ENCODE measurements around the gene C1orf185.
"Not testable (repeated sequence)": the region's sequence is repeated elsewhere in the genome, so short reads cannot be mapped to it uniquely, and the experiment has no call there.

The C1orf185 gene

GRCh38 chr1:51120629-51121028 is 18.6 kb downstream of the C1orf185 start:
- Histone ChIP-seq H3K9me3 (ENCODE audit: insufficient read depth, low read depth, low read length) (no peaks in the 10 kb centered on the region), H3K4me3 (ENCODE audit: low read length, poor library complexity, severe bottlenecking) (no peak overlapping the region)

GRCh38 chr1:51127152-51127551 is 25.1 kb downstream of the C1orf185 start:
- not testable (repeated sequence) for H2AFZ ChIP-seq (ENCODE audit: low read length)

More at GRCh38 chr1:51120629-51121028, 18.6 kb downstream of the C1orf185 start:
- no peak for TF ChIP-seq EZH2phosphoT487 (IDR thresholded peaks at IDR 0.05; ENCODE audit: borderline replicate concordance)
- H2AFZ ChIP-seq (ENCODE audit: low read length): no peak overlapping the region
- H3F3A ChIP-seq (ENCODE audit: low read depth): no peaks in the 10 kb centered on the region
- H3K79me2 ChIP-seq (ENCODE audit: insufficient read depth, low read length): no peaks in the 10 kb centered on the region
- no peaks in the 10 kb centered on the region for H3K36me3 ChIP-seq (ENCODE audit: insufficient read depth, low read length)
- no peaks in the 10 kb centered on the region for H4K20me1 ChIP-seq (ENCODE audit: insufficient read depth, low read length, poor library complexity, severe bottlenecking)
- no peak overlapping the region for H3K9ac ChIP-seq (ENCODE audit: low read depth, low read length, poor library complexity, severe bottlenecking)
- H3K4me1 ChIP-seq (ENCODE audit: insufficient read depth, low read length, poor library complexity, severe bottlenecking): no peaks in the 10 kb centered on the region
- H3K4me2 ChIP-seq (ENCODE audit: low read depth, low read length, poor library complexity, severe bottlenecking): no peak overlapping the region
- no peaks in the 10 kb centered on the region for H3K9me2 ChIP-seq (replicated peaks; ENCODE audit: low read depth, low read length)
- no peaks in the 10 kb centered on the region for H3K27me3 ChIP-seq (ENCODE audit: insufficient read depth, low read length, poor library complexity, severe bottlenecking)

GRCh38 chr1:51131185-51131584 is 29.2 kb downstream of the C1orf185 start:
- H3K9me3 ChIP-seq (ENCODE audit: insufficient read depth, low read depth, low read length): peaks cover 13% of the 10 kb centered on the region
- H3K36me3 ChIP-seq (ENCODE audit: insufficient read depth, low read length): no peaks in the 10 kb centered on the region
- H3K4me3 ChIP-seq (ENCODE audit: low read length, poor library complexity, severe bottlenecking): no peak overlapping the region
- no peaks in the 10 kb centered on the region for H3K9me2 ChIP-seq (replicated peaks; ENCODE audit: low read depth, low read length)
- no peaks in the 10 kb centered on the region for H3K79me2 ChIP-seq (ENCODE audit: insufficient read depth, low read length)
- H4K20me1 ChIP-seq (ENCODE audit: insufficient read depth, low read length, poor library complexity, severe bottlenecking): no peaks in the 10 kb centered on the region
- H3K9ac ChIP-seq (ENCODE audit: low read depth, low read length, poor library complexity, severe bottlenecking): no peak overlapping the region
- H3K4me2 ChIP-seq (ENCODE audit: low read depth, low read length, poor library complexity, severe bottlenecking): no peak overlapping the region
- TF ChIP-seq EZH2phosphoT487 (IDR thresholded peaks at IDR 0.05; ENCODE audit: borderline replicate concordance) (no peak), CTCF (conservative IDR thresholded peaks at IDR 0.05; ENCODE audit: low read length) (no peak)
- no peaks in the 10 kb centered on the region for H3F3A ChIP-seq (ENCODE audit: low read depth)
- no peak overlapping the region for H2AFZ ChIP-seq (ENCODE audit: low read length)
- no peaks in the 10 kb centered on the region for H3K4me1 ChIP-seq (ENCODE audit: insufficient read depth, low read length, poor library complexity, severe bottlenecking)
- H3K27me3 ChIP-seq (ENCODE audit: insufficient read depth, low read length, poor library complexity, severe bottlenecking): no peaks in the 10 kb centered on the region

More at GRCh38 chr1:51127152-51127551, 25.1 kb downstream of the C1orf185 start:
- H3K27me3 ChIP-seq (ENCODE audit: insufficient read depth, low read length, poor library complexity, severe bottlenecking); H3K79me2 ChIP-seq (ENCODE audit: insufficient read depth, low read length); H3K9ac ChIP-seq (ENCODE audit: low read depth, low read length, poor library complexity, severe bottlenecking); H3K9me2 ChIP-seq (replicated peaks; ENCODE audit: low read depth, low read length); H3F3A ChIP-seq (ENCODE audit: low read depth); H4K20me1 ChIP-seq (ENCODE audit: insufficient read depth, low read length, poor library complexity, severe bottlenecking); H3K4me1 ChIP-seq (ENCODE audit: insufficient read depth, low read length, poor library complexity, severe bottlenecking); H3K4me2 ChIP-seq (ENCODE audit: low read depth, low read length, poor library complexity, severe bottlenecking); H3K4me3 ChIP-seq (ENCODE audit: low read length, poor library complexity, severe bottlenecking); H3K9me3 ChIP-seq (ENCODE audit: insufficient read depth, low read depth, low read length); H3K36me3 ChIP-seq (ENCODE audit: insufficient read depth, low read length): not testable (repeated sequence)

GRCh38 chr1:51133045-51133444 is 31.0 kb downstream of the C1orf185 start:
- no peak overlapping the region for H3K9ac ChIP-seq (ENCODE audit: low read depth, low read length, poor library complexity, severe bottlenecking)
- no peak for TF ChIP-seq EZH2phosphoT487 (IDR thresholded peaks at IDR 0.05; ENCODE audit: borderline replicate concordance)
- TF ChIP-seq CTCF (conservative IDR thresholded peaks at IDR 0.05; ENCODE audit: low read length): no peak

GRCh38 chr1:51137696-51138095 is 35.7 kb downstream of the C1orf185 start:
- not testable (repeated sequence) for H4K20me1 ChIP-seq (ENCODE audit: insufficient read depth, low read length, poor library complexity, severe bottlenecking); H2AFZ ChIP-seq (ENCODE audit: low read length); H3K4me2 ChIP-seq (ENCODE audit: low read depth, low read length, poor library complexity, severe bottlenecking)

More at GRCh38 chr1:51133045-51133444, 31.0 kb downstream of the C1orf185 start:
- no peaks in the 10 kb centered on the region for H3K4me1 ChIP-seq (ENCODE audit: insufficient read depth, low read length, poor library complexity, severe bottlenecking)
- H3K4me2 ChIP-seq (ENCODE audit: low read depth, low read length, poor library complexity, severe bottlenecking): no peak overlapping the region
- no peak overlapping the region for H2AFZ ChIP-seq (ENCODE audit: low read length)
- H3K9me3 ChIP-seq (ENCODE audit: insufficient read depth, low read depth, low read length): peaks cover 13% of the 10 kb centered on the region
- H3K4me3 ChIP-seq (ENCODE audit: low read length, poor library complexity, severe bottlenecking): no peak overlapping the region
- H3F3A ChIP-seq (ENCODE audit: low read depth): no peaks in the 10 kb centered on the region
- H3K9me2 ChIP-seq (replicated peaks; ENCODE audit: low read depth, low read length): no peaks in the 10 kb centered on the region
- no peaks in the 10 kb centered on the region for H3K79me2 ChIP-seq (ENCODE audit: insufficient read depth, low read length)
- no peaks in the 10 kb centered on the region for H4K20me1 ChIP-seq (ENCODE audit: insufficient read depth, low read length, poor library complexity, severe bottlenecking)
- H3K27me3 ChIP-seq (ENCODE audit: insufficient read depth, low read length, poor library complexity, severe bottlenecking): no peaks in the 10 kb centered on the region
- no peaks in the 10 kb centered on the region for H3K36me3 ChIP-seq (ENCODE audit: insufficient read depth, low read length)

More at GRCh38 chr1:51137696-51138095, 35.7 kb downstream of the C1orf185 start:
- H3K9ac ChIP-seq (ENCODE audit: low read depth, low read length, poor library complexity, severe bottlenecking); H3K9me2 ChIP-seq (replicated peaks; ENCODE audit: low read depth, low read length); H3K79me2 ChIP-seq (ENCODE audit: insufficient read depth, low read length); H3K4me3 ChIP-seq (ENCODE audit: low read length, poor library complexity, severe bottlenecking); H3K9me3 ChIP-seq (ENCODE audit: insufficient read depth, low read depth, low read length); H3K27me3 ChIP-seq (ENCODE audit: insufficient read depth, low read length, poor library complexity, severe bottlenecking); H3K4me1 ChIP-seq (ENCODE audit: insufficient read depth, low read length, poor library complexity, severe bottlenecking); H3F3A ChIP-seq (ENCODE audit: low read depth); H3K36me3 ChIP-seq (ENCODE audit: insufficient read depth, low read length): not testable (repeated sequence)
